Measurements from ENCODE around the gene CTNS.

CTNS gene

GRCh38 chr17:3626831-3627768, 9.5 kb upstream of the CTNS start:
- DNase-seq, result no peak

GRCh38 chr17:3627769-3628167, 8.8 kb upstream of the CTNS start:
- no peak for DNase-seq

- DNase-seq, result no peak
These were observed 5.8 kb upstream of the CTNS start for GRCh38 chr17:3630781-3631180.

GRCh38 chr17:3632287-3632686, 4.3 kb upstream of the CTNS start:
- DNase-seq, result no peak

GRCh38 chr17:3635474-3636153, 946 bp upstream of the CTNS start:
- peak in 1 of 2 experiments; percentile 1 for DNase-seq

GRCh38 chr17:3636908-3637373, 381 bp downstream of the CTNS start:
- no peak for DNase-seq

GRCh38 chr17:3639981-3640596, 3.5 kb downstream of the CTNS start:
- peak in 1 of 2 experiments; percentile 2 for DNase-seq

GRCh38 chr17:3641014-3641413, 4.5 kb downstream of the CTNS start:
- DNase-seq, result no peak

- no peak for DNase-seq
These were observed 5.3 kb downstream of the CTNS start for GRCh38 chr17:3641717-3642486.

GRCh38 chr17:3643889-3644349, 7.4 kb downstream of the CTNS start:
- DNase-seq, result no peak

GRCh38 chr17:3645310-3645709, 8.8 kb downstream of the CTNS start:
- no peak for DNase-seq

- no peak for DNase-seq
These were observed 10.7 kb downstream of the CTNS start for GRCh38 chr17:3647251-3647650.

- DNase-seq, result peak in 1 of 2 experiments; percentile 9
These were observed 11.4 kb downstream of the CTNS start for GRCh38 chr17:3647769-3648555.

- DNase-seq, result no peak
These were observed 19.2 kb downstream of the CTNS start for GRCh38 chr17:3655766-3656165.

GRCh38 chr17:3656353-3656752, 19.8 kb downstream of the CTNS start:
- DNase-seq, result no peak

- no peak for DNase-seq
These were observed 20.4 kb downstream of the CTNS start for GRCh38 chr17:3656755-3657587.

- no peak for DNase-seq
These were observed 21.0 kb downstream of the CTNS start for GRCh38 chr17:3657588-3657869.

GRCh38 chr17:3657874-3658783, 21.6 kb downstream of the CTNS start:
- no peak for DNase-seq

- no peak for DNase-seq
These were observed 22.4 kb downstream of the CTNS start for GRCh38 chr17:3658784-3659449.

Data from NCI-H524 (cell line).